Panc1 (cell line): Measurements from ENCODE around the gene ZDHHC11. TPM values are rescaled to one million over a fixed set of nuclear protein-coding genes. Genes with fewer than 3 reads are reported as not detected.
"Not testable (repeated sequence)": the region's sequence is repeated elsewhere in the genome, so short reads cannot be mapped to it uniquely, and the experiment has no call there.

Source experiments
- ATAC-seq: fragments of 200-7000 bp; cut with Tn5 transposase; 2 replicates; pipeline ENCODE4 v1.9.1; 2020; ENCODE audit warnings: mild to moderate bottlenecking, moderate library complexity
- BruUV-seq: library from RNA; stranded (reverse); fragments of 400-500 nt; replicated peaks from 2 replicates; lab custom pipeline; 2021; lab: Mats Ljungman, UMichigan
- CTCF ChIA-PET: fragments of 300-600 bp; sonication (Branson Sonifier 250); formaldehyde crosslinking; loops from one replicate; lab custom pipeline; 2022; ENCODE audit warnings: antibody characterized with exemption; lab: Charles Lee
- POLR2A ChIA-PET: fragments of 300-600 bp; sonication (Branson Sonifier 250); formaldehyde crosslinking; loops from one replicate; lab custom pipeline; 2022; ENCODE audit warnings: antibody characterized with exemption; lab: Charles Lee
- DNase-seq: peaks from one replicate; pipeline ENCODE4 v3.0.0-alpha.2; 2010; ENCODE audit warnings: low read depth, low spot score
- H3K27ac ChIP-seq: 2 replicates; pipeline ENCODE4 v1.5.1; 2011; ENCODE audit warnings: mild to moderate bottlenecking, low read length, inconsistent platforms
- H3K27me3 ChIP-seq: fragments of 200-500 bp; sonication (Bioruptor generic); 2 replicates; pipeline ENCODE4 v1.6.0; 2014; ENCODE audit warnings: low read length, inconsistent platforms; ENCODE audit not compliant: control insufficient read depth, insufficient read depth
- H3K36me3 ChIP-seq: fragments of 200-500 bp; sonication (Bioruptor generic); 2 replicates; pipeline ENCODE4 v1.5.1; 2014; ENCODE audit warnings: inconsistent platforms, mild to moderate bottlenecking, low read length, moderate library complexity; ENCODE audit not compliant: control insufficient read depth, insufficient read depth
- H3K4me1 ChIP-seq: 2 replicates; pipeline ENCODE4 v1.5.1; 2011; ENCODE audit warnings: inconsistent platforms, mild to moderate bottlenecking, low read length, moderate library complexity; ENCODE audit not compliant: control insufficient read depth, insufficient read depth
- H3K4me3 ChIP-seq, 2 experiments: 2 replicates each; pipeline ENCODE4 v1.5.1; 2011 to 2012; ENCODE audit warnings: low read depth in 2 of 2, low read length in 2 of 2, mild to moderate bottlenecking in 2 of 2, inconsistent platforms in 1 of 2, moderate library complexity in 1 of 2
- H3K9me3 ChIP-seq: fragments of 200-500 bp; sonication (Bioruptor generic); 2 replicates; pipeline ENCODE4 v1.5.1; 2014; ENCODE audit warnings: low read depth, mild to moderate bottlenecking, inconsistent platforms, low read length, moderate library complexity; ENCODE audit not compliant: control insufficient read depth, insufficient read depth
- CTCF ChIP-seq: fragments of 450-650 bp; IDR thresholded peaks from 2 replicates; pipeline ENCODE4 v1.5.1; 2017; ENCODE audit warnings: mild to moderate bottlenecking
- POLR2AphosphoS5 ChIP-seq: IDR thresholded peaks from 2 replicates; pipeline ENCODE4 v1.6.1; 2012; ENCODE audit warnings: mild to moderate bottlenecking, low read depth, low read length, moderate library complexity
- REST ChIP-seq, 2 experiments: IDR thresholded peaks; 2 replicates each; pipeline ENCODE4 v1.6.1; 2011 to 2012; ENCODE audit warnings: low read depth in 2 of 2, control low read depth in 1 of 2, low read length in 1 of 2, mild to moderate bottlenecking in 1 of 2, moderate library complexity in 1 of 2; ENCODE audit not compliant: insufficient read depth in 1 of 2
- SIN3A ChIP-seq: IDR thresholded peaks from 2 replicates; pipeline ENCODE4 v1.6.1; 2012; ENCODE audit warnings: low read depth, mild to moderate bottlenecking, low read length, moderate library complexity, borderline replicate concordance; ENCODE audit not compliant: insufficient read depth
- TCF7L2 ChIP-seq: IDR thresholded peaks from 2 replicates; pipeline ENCODE4 v1.6.1; 2011; ENCODE audit warnings: mild to moderate bottlenecking, low read depth, low read length, inconsistent platforms
- in situ Hi-C: cut with HindIII; loops from 2 replicates; pipeline ENCODE4 v1.10.0; 2016; ENCODE audit warnings: low sequenced_read_pairs, low pct_unique_long_range_greater_than_20kb
- intact Hi-C: fragments of 100-400 bp; cut with micrococcal nuclease; formaldehyde crosslinking; loops from one replicate; pipeline ENCODE4 v1.10.0; 2022; ENCODE audit not compliant: unreplicated experiment
- total RNA-seq: library from RNA; stranded (reverse); gene quantifications from one replicate; pipeline ENCODE4 v1.2.1, GENCODE V29; 2021; ENCODE audit not compliant: unreplicated experiment

Gene ZDHHC11
- total RNA-seq, 1 experiment from 2014 or later: 3.0 TPM

GRCh38 chr5:854217-854616, 3.4 kb upstream of the ZDHHC11 start:
- Histone ChIP-seq H3K9me3 (no peaks in the 10 kb centered on the region), H3K4me3 (no peak overlapping the region), H3K27me3 (peaks cover 3% of the 10 kb centered on the region; the same call in 1 of the 2 replicates), H3K36me3 (no peaks in the 10 kb centered on the region), H3K4me1 (no peaks in the 10 kb centered on the region), H3K27ac (no peak overlapping the region)
- TF ChIP-seq TCF7L2: no peak
- TF ChIP-seq SIN3A: no peak
- TF ChIP-seq POLR2AphosphoS5: no peak
- no peak for TF ChIP-seq REST (IDR thresholded peaks at IDR 0.05; ENCODE audit: insufficient read depth in 1 of 2, low read depth in 2 of 2, low read length in 1 of 2)
- TF ChIP-seq CTCF: no peak
- CTCF ChIA-PET: no interaction called here
- no TSS peak for BruUV-seq
- ATAC-seq (no peak), DNase-seq (no peak)
- in situ Hi-C loops (no loop called here), intact Hi-C loops (no loop called here)
- POLR2A ChIA-PET: no interaction called here

- H3K36me3 ChIP-seq, in situ Hi-C loops, H3K27me3 ChIP-seq, POLR2A ChIA-PET, intact Hi-C loops, BruUV-seq, CTCF ChIA-PET, ATAC-seq, DNase-seq, H3K9me3 ChIP-seq, H3K27ac ChIP-seq, H3K4me1 ChIP-seq, H3K4me3 ChIP-seq: not testable (repeated sequence)
These were observed 2.8 kb upstream of the ZDHHC11 start for GRCh38 chr5:853416-854090.
